NCI-H187 treated with DMSO at 0.1 percent for 48 hours (cell line): ENCODE data around the gene NR1D1.

Experiments
- DNase-seq: peaks from one replicate; lab custom pipeline; 2025; lab: John Stamatoyannopoulos, UW

Gene NR1D1

GRCh38 chr17:40062329-40063186 is 37.8 kb downstream of the NR1D1 start, which contains the start of gene THRA:
Gene THRA (plus strand): TSS chr17:40062965. CDS start chr17:40074489, 11,524 bp downstream.
- no peak for DNase-seq

- no peak for DNase-seq
These were observed 38.8 kb downstream of the NR1D1 start for GRCh38 chr17:40061609-40062038.

GRCh38 chr17:40060887-40061608 is 39.3 kb downstream of the NR1D1 start:
- no peak for DNase-seq

GRCh38 chr17:40059729-40060475 is 40.5 kb downstream of the NR1D1 start:
- DNase-seq, result no peak

GRCh38 chr17:40058865-40059264 is 41.5 kb downstream of the NR1D1 start:
- no peak for DNase-seq

- DNase-seq, result no peak
These were observed 42.1 kb downstream of the NR1D1 start for GRCh38 chr17:40058186-40058784.

GRCh38 chr17:40056379-40057015 is 43.9 kb downstream of the NR1D1 start:
- DNase-seq, result no peak
